ENCODE measurements around the gene STARD6.
A peak's percentile ranks its signal among the peaks of the same experiment; 100 is the strongest.
"Not testable (repeated sequence)": the region's sequence is repeated elsewhere in the genome, so short reads cannot be mapped to it uniquely, and the experiment has no call there.

The STARD6 gene

DNA sequence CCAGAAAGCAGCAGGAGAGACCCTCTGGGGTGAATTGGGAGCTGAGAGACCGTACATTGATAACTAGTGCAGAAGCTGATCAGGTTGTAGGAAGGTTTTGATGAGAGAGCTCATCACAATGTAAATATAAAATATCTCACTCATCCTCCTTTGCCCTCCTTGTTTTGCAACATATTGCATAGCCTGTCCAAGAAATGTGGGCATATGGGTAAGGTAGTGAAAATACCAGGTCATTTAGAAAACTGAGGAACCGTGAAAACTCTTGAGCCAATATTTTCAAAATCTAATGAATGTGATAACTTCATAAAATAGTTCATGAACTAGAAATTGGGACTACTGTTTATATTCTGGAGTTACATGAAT is 31.5 kb upstream of the STARD6 start:
- in situ Hi-C loops (cut with MboI; ENCODE audit: low sequenced_read_pairs, unreplicated experiment), result no loop called here
- TF ChIP-seq, protein P1, sequence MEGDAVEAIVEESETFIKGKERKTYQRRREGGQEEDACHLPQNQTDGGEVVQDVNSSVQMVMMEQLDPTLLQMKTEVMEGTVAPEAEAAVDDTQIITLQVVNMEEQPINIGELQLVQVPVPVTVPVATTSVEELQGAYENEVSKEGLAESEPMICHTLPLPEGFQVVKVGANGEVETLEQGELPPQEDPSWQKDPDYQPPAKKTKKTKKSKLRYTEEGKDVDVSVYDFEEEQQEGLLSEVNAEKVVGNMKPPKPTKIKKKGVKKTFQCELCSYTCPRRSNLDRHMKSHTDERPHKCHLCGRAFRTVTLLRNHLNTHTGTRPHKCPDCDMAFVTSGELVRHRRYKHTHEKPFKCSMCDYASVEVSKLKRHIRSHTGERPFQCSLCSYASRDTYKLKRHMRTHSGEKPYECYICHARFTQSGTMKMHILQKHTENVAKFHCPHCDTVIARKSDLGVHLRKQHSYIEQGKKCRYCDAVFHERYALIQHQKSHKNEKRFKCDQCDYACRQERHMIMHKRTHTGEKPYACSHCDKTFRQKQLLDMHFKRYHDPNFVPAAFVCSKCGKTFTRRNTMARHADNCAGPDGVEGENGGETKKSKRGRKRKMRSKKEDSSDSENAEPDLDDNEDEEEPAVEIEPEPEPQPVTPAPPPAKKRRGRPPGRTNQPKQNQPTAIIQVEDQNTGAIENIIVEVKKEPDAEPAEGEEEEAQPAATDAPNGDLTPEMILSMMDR (IDR thresholded peaks at IDR 0.05; ENCODE audit: borderline replicate concordance, control extremely low read depth, extremely low read depth, insufficient read depth, missing control alignments), result no peak
- no peak for DNase-seq (ENCODE audit: low spot score)

DNA sequence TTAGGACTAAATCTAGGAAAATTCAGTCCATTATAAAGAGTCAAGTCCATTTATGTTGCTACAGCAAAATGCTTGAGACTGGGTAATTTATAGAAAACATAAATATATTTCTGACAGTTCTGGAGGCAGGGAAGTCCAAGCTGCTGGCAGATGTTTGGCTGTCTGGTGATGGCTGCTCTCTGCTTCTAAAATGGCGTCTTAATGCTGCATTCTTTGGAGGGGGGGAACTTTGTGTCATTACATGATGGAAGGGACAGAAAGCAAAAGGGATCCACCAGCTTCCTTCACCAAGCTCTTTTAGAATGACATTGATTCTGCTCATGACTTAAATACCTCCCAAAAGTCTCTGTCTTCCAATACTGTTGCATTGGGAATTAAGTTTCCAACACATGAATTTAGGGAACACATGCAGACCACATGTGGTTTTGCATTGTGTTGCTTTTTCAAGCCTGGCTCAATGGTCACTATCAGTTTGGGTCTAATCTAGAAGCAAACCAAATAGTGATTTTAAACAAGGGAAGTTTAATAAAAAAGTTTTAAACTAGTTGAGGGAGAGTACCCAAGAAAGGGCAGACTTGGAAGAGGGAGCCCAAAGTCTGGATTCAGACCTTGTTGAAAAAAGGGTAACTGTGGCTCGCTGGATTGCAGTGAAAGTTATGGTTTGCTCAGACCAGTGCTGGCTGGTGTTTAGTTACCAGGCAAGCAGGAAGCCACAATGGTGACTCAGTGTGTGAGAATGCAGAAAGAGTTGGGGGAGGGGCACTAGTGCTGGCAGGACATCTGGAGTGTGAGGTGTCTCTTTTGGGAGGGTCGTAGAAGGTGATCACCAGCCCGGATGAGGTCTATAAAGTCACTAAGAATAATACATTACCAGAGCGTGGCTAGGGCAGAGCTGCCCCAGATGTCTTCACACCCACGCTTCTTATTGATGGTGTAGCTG is 30.8 kb upstream of the STARD6 start:
- in situ Hi-C loops (cut with MboI; ENCODE audit: low sequenced_read_pairs, unreplicated experiment), result no loop called here
- peak; percentile 40 for DNase-seq (ENCODE audit: low spot score)
- TF ChIP-seq, protein P1 (IDR thresholded peaks at IDR 0.05; ENCODE audit: borderline replicate concordance, control extremely low read depth, extremely low read depth, insufficient read depth, missing control alignments), result no peak

DNA sequence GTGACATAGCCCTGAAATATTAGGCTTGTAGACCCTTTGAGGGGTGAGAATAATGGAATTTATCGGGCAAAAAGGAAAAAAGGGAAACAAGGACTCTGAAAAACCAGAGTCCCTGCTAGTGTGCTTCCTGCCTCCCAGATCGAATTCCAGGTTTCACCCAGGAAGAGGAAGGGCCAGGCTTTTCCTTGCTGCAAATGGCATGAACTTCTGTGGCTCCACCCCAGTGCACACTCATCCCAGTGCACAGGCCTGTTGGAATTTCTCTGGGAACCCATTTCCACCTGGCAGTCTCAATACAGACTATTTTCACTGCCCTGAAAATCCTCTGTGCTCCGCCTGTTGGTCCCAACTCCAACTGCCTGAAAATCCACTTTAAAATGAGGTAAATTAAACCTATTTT is 30.0 kb upstream of the STARD6 start:
- no peak for DNase-seq (ENCODE audit: low spot score)
- TF ChIP-seq, protein P1 (IDR thresholded peaks at IDR 0.05; ENCODE audit: borderline replicate concordance, control extremely low read depth, extremely low read depth, insufficient read depth, missing control alignments), result no peak
- in situ Hi-C loops (cut with MboI; ENCODE audit: low sequenced_read_pairs, unreplicated experiment), result no loop called here

DNA sequence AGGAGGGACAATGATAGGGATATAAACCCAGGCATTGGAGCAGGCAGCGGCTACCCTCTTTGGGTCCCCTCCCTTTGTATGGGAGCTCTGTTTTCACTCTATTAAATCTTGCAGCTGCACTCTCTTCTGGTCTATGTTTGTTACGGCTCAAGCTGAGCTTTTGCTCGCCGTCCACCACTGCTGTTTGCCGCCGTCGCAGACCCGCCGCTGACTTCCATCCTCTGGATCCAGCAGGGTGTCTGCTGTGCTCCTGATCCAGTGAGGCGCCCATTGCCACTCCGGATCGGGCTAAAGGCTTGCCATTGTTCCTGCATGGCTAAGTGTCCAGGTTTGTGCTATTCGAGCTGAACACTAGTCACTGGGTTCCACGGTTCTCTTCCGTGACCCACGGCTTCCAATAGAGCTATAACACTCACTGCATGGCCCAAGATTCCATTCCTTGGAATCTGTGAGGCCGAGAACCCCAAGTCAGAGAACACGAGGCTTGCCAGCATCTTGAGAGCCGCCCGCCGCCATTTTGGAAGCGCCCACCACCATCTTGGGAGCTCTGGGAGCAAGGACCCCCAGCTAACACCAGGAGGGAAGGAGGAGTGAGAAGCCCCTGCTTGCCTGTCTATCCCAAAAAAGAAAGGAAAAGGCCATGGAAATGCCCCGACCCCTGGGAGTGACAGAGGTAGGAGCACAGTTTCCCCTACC is 29.3 kb upstream of the STARD6 start:
- in situ Hi-C loops (cut with MboI; ENCODE audit: low sequenced_read_pairs, unreplicated experiment); DNase-seq (ENCODE audit: low spot score): not testable (repeated sequence)

DNA sequence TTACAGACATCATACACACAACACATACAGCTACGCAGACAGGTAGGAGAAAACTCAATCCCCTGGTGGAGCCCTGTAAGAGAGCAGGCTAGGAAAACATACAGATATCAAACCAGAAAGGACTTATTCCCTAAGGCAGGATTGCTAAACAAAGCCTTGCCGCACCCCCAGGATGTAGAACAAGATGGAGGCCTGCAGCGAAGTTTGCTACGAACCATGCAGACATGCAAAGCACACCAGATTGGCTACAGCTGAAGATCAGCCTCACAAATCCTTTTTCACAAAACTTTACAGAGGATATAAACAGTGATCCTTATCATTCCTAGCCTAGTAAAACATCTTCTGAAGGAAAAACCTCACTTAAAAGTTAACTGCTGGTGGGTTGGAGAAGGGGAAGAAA is 28.4 kb upstream of the STARD6 start:
- no peak for DNase-seq (ENCODE audit: low spot score)
- TF ChIP-seq, protein P1 (IDR thresholded peaks at IDR 0.05; ENCODE audit: borderline replicate concordance, control extremely low read depth, extremely low read depth, insufficient read depth, missing control alignments), result no peak
- in situ Hi-C loops (cut with MboI; ENCODE audit: low sequenced_read_pairs, unreplicated experiment), result no loop called here

DNA sequence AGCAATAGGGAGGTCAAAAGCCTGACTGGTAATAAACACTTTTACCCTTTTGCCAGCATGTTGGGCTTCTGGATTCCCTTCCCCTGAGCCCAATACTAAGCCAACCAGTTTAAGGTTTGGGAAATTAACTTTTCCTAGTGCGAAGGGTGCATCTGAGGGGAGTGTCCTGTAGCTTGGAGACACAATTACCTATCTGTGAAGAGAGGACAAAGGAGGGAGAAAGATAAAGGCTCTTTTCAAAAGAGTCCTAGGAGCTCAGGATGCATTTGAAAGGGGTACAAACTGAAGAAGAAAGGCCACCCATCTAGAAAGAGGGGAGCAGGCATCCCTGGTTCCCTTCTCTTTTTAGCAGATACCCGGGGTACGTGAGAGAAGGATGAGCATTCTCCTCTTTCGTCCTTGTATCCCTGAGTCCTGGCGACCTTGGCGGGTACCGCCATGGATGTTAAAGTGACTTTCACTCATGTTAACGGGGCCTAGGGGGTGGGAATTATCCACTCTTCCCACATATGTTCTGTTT is 25.1 kb upstream of the STARD6 start:
- TF ChIP-seq, protein P1 (IDR thresholded peaks at IDR 0.05; ENCODE audit: borderline replicate concordance, control extremely low read depth, extremely low read depth, insufficient read depth, missing control alignments), result no peak
- DNase-seq (ENCODE audit: low spot score), result no peak
- in situ Hi-C loops (cut with MboI; ENCODE audit: low sequenced_read_pairs, unreplicated experiment), result no loop called here

DNA sequence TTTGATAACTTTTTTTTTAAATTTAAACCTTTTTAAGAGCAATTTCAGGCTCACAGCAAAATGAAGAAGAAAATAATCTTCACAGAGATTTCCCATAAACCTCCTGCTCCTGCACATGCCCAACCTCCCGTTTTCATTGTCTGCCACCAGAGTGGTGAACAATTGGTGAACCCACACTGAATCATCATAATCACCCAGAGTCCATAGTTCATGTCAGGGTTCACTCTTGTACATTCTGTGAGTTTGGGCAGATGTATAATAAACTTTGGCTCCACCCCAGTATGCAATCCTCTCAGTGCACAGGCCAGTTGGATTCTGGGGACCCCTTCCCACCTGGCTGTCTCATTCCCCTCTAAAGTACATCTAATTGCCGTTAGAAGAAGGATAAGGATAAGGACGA is 24.4 kb upstream of the STARD6 start:
- DNase-seq (ENCODE audit: low spot score), result no peak
- in situ Hi-C loops (cut with MboI; ENCODE audit: low sequenced_read_pairs, unreplicated experiment), result no loop called here
- TF ChIP-seq, protein P1 (IDR thresholded peaks at IDR 0.05; ENCODE audit: borderline replicate concordance, control extremely low read depth, extremely low read depth, insufficient read depth, missing control alignments), result no peak

Measured in GM13976 (cell line).